Measurements from ENCODE around the gene HTT. TPM values are rescaled to one million over a fixed set of nuclear protein-coding genes. Genes with fewer than 3 reads are reported as not detected.

HTT gene
- total RNA-seq, 1 donor from 2014 or later, result 21.8 TPM

- no peak for DNase-seq (ENCODE audit: low read depth, low spot score)
These were observed 173.1 kb downstream of the HTT start for GRCh38 chr4:3247399-3248177.

- DNase-seq (ENCODE audit: low read depth, low spot score), result no peak
These were observed 173.6 kb downstream of the HTT start for GRCh38 chr4:3248178-3248480.

- DNase-seq (ENCODE audit: low read depth, low spot score), result no peak
These were observed 174.6 kb downstream of the HTT start, which contains the start of gene MSANTD1 for GRCh38 chr4:3248811-3249661. MSANTD1 (plus strand) TSS chr4:3249159; CDS start chr4:3249223, 64 bp downstream.

- DNase-seq (ENCODE audit: low read depth, low spot score), result no peak
These were observed 175.4 kb downstream of the HTT start for GRCh38 chr4:3249711-3250437.

- no peak for DNase-seq (ENCODE audit: low read depth, low spot score)
These were observed 176.0 kb downstream of the HTT start for GRCh38 chr4:3250438-3250955.

GRCh38 chr4:3250956-3251690 is 176.6 kb downstream of the HTT start:
- DNase-seq (ENCODE audit: low read depth, low spot score), result no peak

- no peak for DNase-seq (ENCODE audit: low read depth, low spot score)
These were observed 177.4 kb downstream of the HTT start for GRCh38 chr4:3251691-3252479.

- no peak for DNase-seq (ENCODE audit: low read depth, low spot score)
These were observed 178.0 kb downstream of the HTT start for GRCh38 chr4:3252480-3252828.

- DNase-seq (ENCODE audit: low read depth, low spot score), result no peak
These were observed 178.6 kb downstream of the HTT start for GRCh38 chr4:3252831-3253641.

- DNase-seq (ENCODE audit: low read depth, low spot score), result no peak
These were observed 179.3 kb downstream of the HTT start for GRCh38 chr4:3253808-3254207.

- DNase-seq (ENCODE audit: low read depth, low spot score), result no peak
These were observed 180.0 kb downstream of the HTT start for GRCh38 chr4:3254302-3255131.

- DNase-seq (ENCODE audit: low read depth, low spot score), result no peak
These were observed 181.2 kb downstream of the HTT start for GRCh38 chr4:3255611-3256186.

GRCh38 chr4:3256230-3257102 is 182.0 kb downstream of the HTT start:
- DNase-seq (ENCODE audit: low read depth, low spot score), result no peak

GRCh38 chr4:3257103-3257555 is 182.6 kb downstream of the HTT start:
- no peak for DNase-seq (ENCODE audit: low read depth, low spot score)

- DNase-seq (ENCODE audit: low read depth, low spot score), result no peak
These were observed 183.3 kb downstream of the HTT start for GRCh38 chr4:3257556-3258482.
